ENCODE data around the gene ABCC10.
"Not testable (repeated sequence)": the region's sequence is repeated elsewhere in the genome, so short reads cannot be mapped to it uniquely, and the experiment has no call there.

The ABCC10 gene

GRCh38 chr6:43412541-43412940, 14.8 kb upstream of the ABCC10 start:
- no peak for DNase-seq (ENCODE audit: low read depth)

GRCh38 chr6:43413002-43413401, 14.3 kb upstream of the ABCC10 start:
- no peak for DNase-seq (ENCODE audit: low read depth)

- not testable (repeated sequence) for DNase-seq (ENCODE audit: low read depth)
Measured at GRCh38 chr6:43415275-43415674, 12.1 kb upstream of the ABCC10 start.

- no peak for DNase-seq (ENCODE audit: low read depth)
Measured at GRCh38 chr6:43416935-43417334, 10.4 kb upstream of the ABCC10 start.

GRCh38 chr6:43420012-43420709, 7.2 kb upstream of the ABCC10 start:
- DNase-seq (ENCODE audit: low read depth), result no peak

- DNase-seq (ENCODE audit: low read depth), result no peak
Measured at GRCh38 chr6:43421831-43422230, 5.5 kb upstream of the ABCC10 start.

- DNase-seq (ENCODE audit: low read depth), result not testable (repeated sequence)
Measured at GRCh38 chr6:43425083-43425482, 2.3 kb upstream of the ABCC10 start.

- DNase-seq (ENCODE audit: low read depth), result no peak
Measured at GRCh38 chr6:43426928-43427405, 374 bp upstream of the ABCC10 start.

- DNase-seq (ENCODE audit: low read depth), result no peak
Measured at GRCh38 chr6:43428112-43428570, 800 bp downstream of the ABCC10 start.

- DNase-seq (ENCODE audit: low read depth), result no peak
Measured at GRCh38 chr6:43428874-43429273, 1.5 kb downstream of the ABCC10 start.

GRCh38 chr6:43432009-43432945, 4.9 kb downstream of the ABCC10 start:
- DNase-seq (ENCODE audit: low read depth), result no peak

GRCh38 chr6:43433148-43433547, 5.8 kb downstream of the ABCC10 start:
- no peak for DNase-seq (ENCODE audit: low read depth)

GRCh38 chr6:43434001-43434840, 6.9 kb downstream of the ABCC10 start:
- DNase-seq (ENCODE audit: low read depth), result no peak

- DNase-seq (ENCODE audit: low read depth), result no peak
Measured at GRCh38 chr6:43434943-43435342, 7.6 kb downstream of the ABCC10 start.

GRCh38 chr6:43435682-43436437, 8.5 kb downstream of the ABCC10 start:
- no peak for DNase-seq (ENCODE audit: low read depth)

GRCh38 chr6:43436577-43437282, 9.4 kb downstream of the ABCC10 start:
- DNase-seq (ENCODE audit: low read depth), result peak; percentile 67

- no peak for DNase-seq (ENCODE audit: low read depth)
Measured at GRCh38 chr6:43437700-43438099, 10.4 kb downstream of the ABCC10 start.

GRCh38 chr6:43442935-43443334, 15.6 kb downstream of the ABCC10 start:
- DNase-seq (ENCODE audit: low read depth), result no peak

GRCh38 chr6:43444036-43444435, 16.7 kb downstream of the ABCC10 start:
- no peak for DNase-seq (ENCODE audit: low read depth)

- DNase-seq (ENCODE audit: low read depth), result no peak
Measured at GRCh38 chr6:43444582-43444981, 17.2 kb downstream of the ABCC10 start.

GRCh38 chr6:43445576-43445975, 18.2 kb downstream of the ABCC10 start:
- no peak for DNase-seq (ENCODE audit: low read depth)

Measured in GM04503 (cell line).